Stimulated activated naive CD8-positive, alpha-beta T cell treated with anti-CD3 and anti-CD28 coated beads, Interleukin-15, Interleukin-2, amounts not matched to agents 100 ng/mL and 50 ng/mL, for 24 hours (primary cell): ENCODE data around the gene TPP1.

Experiments used
- H3K27ac Mint-ChIP-seq: one replicate; pipeline ENCODE4 v1.8.0; 2021; ENCODE audit warnings: mild to moderate bottlenecking, mixed read lengths
- H3K27me3 Mint-ChIP-seq: one replicate; pipeline ENCODE4 v1.8.0; 2021; ENCODE audit warnings: mixed read lengths
- H3K36me3 Mint-ChIP-seq: one replicate; pipeline ENCODE4 v1.8.0; 2021; ENCODE audit warnings: low read depth, mixed read lengths
- H3K4me1 Mint-ChIP-seq: one replicate; pipeline ENCODE4 v1.8.0; 2021; ENCODE audit warnings: low read depth, mixed read lengths
- H3K4me3 Mint-ChIP-seq: one replicate; pipeline ENCODE4 v1.8.0; 2021; ENCODE audit warnings: mild to moderate bottlenecking, mixed read lengths
- H3K9me3 Mint-ChIP-seq: one replicate; pipeline ENCODE4 v1.8.0; 2021; ENCODE audit warnings: mixed read lengths

Gene TPP1

DNA sequence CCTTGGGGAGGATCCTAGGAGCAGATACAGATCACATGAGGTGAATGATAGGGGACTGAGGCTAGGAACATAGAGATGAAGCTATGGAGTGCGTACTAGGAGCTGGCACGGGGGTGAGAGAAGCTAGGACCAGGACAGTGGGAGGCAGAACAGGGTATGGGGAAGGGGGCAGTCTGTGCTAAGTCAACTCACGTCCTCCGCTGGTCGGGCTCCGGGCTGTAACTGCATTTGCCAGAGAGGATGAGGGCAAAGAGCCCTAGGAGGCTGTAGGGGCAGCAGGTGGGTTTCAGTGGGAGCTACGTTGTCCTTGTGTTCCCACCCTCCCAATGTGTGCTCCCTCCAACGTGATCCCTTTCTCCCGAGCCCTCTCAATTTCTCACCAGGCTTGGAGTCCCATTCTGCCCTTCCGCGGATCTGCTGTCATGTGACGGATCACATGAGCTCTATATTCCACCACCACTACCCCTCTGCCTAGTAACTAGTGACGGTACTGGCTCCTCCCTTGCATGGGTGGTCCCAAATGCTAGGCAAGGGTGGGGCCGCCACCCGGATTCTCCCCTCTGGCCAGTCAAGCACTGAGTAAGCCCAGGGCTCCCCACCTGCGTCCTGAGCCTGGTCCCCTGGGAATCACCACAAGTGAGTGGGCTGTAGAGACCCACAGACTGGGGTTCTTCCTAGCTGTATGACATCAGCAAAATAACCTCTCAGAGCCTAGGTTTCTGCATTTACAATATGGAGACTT is at the start of gene TPP1:
Gene TPP1, minus strand, starts transcription at position 419 of the 742 bp plus-strand sequence. Its CDS starts 22 bp downstream, at position 397.
- H3K36me3 Mint-ChIP-seq: peaks cover 11% of the 10 kb centered on the region
- no peaks in the 10 kb centered on the region for H3K27me3 Mint-ChIP-seq
- H3K4me3 Mint-ChIP-seq: no peak within 1 kb of the TSS
- no peak within 1 kb of the TSS for H3K27ac Mint-ChIP-seq
- H3K9me3 Mint-ChIP-seq: no peaks in the 10 kb centered on the region
- H3K4me1 Mint-ChIP-seq: peaks cover 11% of the 10 kb centered on the region

DNA sequence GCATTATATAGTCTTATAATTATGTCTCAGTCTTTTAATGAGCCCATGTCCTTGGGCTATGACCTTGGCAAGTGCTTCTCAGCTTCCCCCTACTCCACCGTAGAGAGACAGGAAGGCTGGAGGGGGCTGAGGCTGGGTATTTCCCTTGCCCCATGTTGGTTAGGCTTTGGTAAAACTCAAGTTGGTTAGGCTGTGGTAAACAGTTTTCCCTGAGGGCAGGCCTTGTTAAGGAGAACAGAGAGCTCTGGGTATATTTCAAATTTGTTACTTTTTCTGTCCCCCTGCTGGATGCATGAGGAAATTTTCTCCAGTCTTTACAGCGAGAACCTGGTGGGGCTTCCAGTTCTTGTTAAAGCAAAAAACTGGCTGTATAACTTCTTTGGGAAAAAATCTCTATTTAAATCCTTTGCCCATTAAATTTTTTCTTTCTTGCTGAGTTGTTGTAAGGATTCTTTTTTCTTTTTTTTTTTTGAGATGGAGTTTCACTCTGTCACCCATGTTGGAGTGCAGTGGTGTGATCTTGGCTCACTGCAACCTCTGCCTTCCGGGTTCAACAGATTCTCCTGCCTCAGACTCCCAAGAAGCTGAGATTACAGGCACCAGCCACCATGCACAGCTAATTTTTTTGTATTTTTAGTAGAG is 48.6 kb upstream of the TPP1 start:
- Mint-ChIP-seq H3K36me3 (no peaks in the 10 kb centered on the region), H3K4me1 (peaks cover 60% of the 10 kb centered on the region), H3K9me3 (no peaks in the 10 kb centered on the region), H3K27ac (no peak overlapping the region), H3K4me3 (no peak overlapping the region), H3K27me3 (no peaks in the 10 kb centered on the region)

- peaks cover 47% of the 10 kb centered on the region for H3K4me1 Mint-ChIP-seq
- peak overlapping the region; percentile 28 for H3K27ac Mint-ChIP-seq
- H3K27me3 Mint-ChIP-seq: no peaks in the 10 kb centered on the region
- no peaks in the 10 kb centered on the region for H3K36me3 Mint-ChIP-seq
- H3K9me3 Mint-ChIP-seq: no peaks in the 10 kb centered on the region
- H3K4me3 Mint-ChIP-seq: no peak overlapping the region
Measured at GRCh38 chr11:6666302-6667183, 47.3 kb upstream of the TPP1 start.

GRCh38 chr11:6664551-6664950 is 45.3 kb upstream of the TPP1 start:
- Mint-ChIP-seq H3K4me3 (no peak overlapping the region), H3K27ac (no peak overlapping the region), H3K36me3 (no peaks in the 10 kb centered on the region), H3K9me3 (no peaks in the 10 kb centered on the region), H3K4me1 (peaks cover 28% of the 10 kb centered on the region), H3K27me3 (no peaks in the 10 kb centered on the region)

GRCh38 chr11:6663794-6664469 is 44.7 kb upstream of the TPP1 start:
- peaks cover 28% of the 10 kb centered on the region for H3K4me1 Mint-ChIP-seq
- H3K9me3 Mint-ChIP-seq: no peaks in the 10 kb centered on the region
- no peak overlapping the region for H3K27ac Mint-ChIP-seq
- no peaks in the 10 kb centered on the region for H3K27me3 Mint-ChIP-seq
- no peaks in the 10 kb centered on the region for H3K36me3 Mint-ChIP-seq
- no peak overlapping the region for H3K4me3 Mint-ChIP-seq

GRCh38 chr11:6660712-6661111 is 41.5 kb upstream of the TPP1 start:
- Mint-ChIP-seq H3K36me3 (no peaks in the 10 kb centered on the region), H3K4me3 (no peak overlapping the region)

GRCh38 chr11:6658647-6659046 is 39.4 kb upstream of the TPP1 start:
- Mint-ChIP-seq H3K9me3 (no peaks in the 10 kb centered on the region), H3K27me3 (peaks cover 13% of the 10 kb centered on the region)

More at GRCh38 chr11:6660712-6661111, 41.5 kb upstream of the TPP1 start:
- Mint-ChIP-seq H3K9me3 (no peaks in the 10 kb centered on the region), H3K4me1 (peaks cover 8% of the 10 kb centered on the region), H3K27me3 (peaks cover 13% of the 10 kb centered on the region), H3K27ac (no peak overlapping the region)

DNA sequence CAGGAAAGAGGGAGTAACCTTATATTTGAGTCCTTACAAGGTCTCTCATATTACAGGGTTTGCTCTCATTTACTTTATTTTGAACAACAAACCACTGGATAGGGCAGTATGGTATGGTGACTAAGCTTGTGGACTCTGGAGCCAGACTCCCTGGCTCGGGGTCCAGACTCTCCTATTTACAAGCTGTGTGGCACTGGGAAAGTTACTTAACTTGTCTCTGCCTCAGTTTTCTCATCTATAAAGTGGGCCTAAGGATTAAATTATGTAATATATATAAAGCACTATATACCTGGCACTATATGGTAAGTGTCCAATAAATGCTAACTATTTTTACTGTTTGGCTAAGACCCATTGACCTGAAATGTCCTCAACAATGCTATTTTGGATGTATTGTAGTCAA is 38.1 kb upstream of the TPP1 start:
- Mint-ChIP-seq H3K27me3 (peaks cover 13% of the 10 kb centered on the region), H3K4me1 (peaks cover 4% of the 10 kb centered on the region), H3K36me3 (no peaks in the 10 kb centered on the region), H3K27ac (no peak overlapping the region), H3K9me3 (no peaks in the 10 kb centered on the region), H3K4me3 (no peak overlapping the region)

More at GRCh38 chr11:6658647-6659046, 39.4 kb upstream of the TPP1 start:
- H3K36me3 Mint-ChIP-seq: no peaks in the 10 kb centered on the region
- no peak overlapping the region for H3K27ac Mint-ChIP-seq
- H3K4me3 Mint-ChIP-seq: no peak overlapping the region
- peaks cover 7% of the 10 kb centered on the region for H3K4me1 Mint-ChIP-seq

DNA sequence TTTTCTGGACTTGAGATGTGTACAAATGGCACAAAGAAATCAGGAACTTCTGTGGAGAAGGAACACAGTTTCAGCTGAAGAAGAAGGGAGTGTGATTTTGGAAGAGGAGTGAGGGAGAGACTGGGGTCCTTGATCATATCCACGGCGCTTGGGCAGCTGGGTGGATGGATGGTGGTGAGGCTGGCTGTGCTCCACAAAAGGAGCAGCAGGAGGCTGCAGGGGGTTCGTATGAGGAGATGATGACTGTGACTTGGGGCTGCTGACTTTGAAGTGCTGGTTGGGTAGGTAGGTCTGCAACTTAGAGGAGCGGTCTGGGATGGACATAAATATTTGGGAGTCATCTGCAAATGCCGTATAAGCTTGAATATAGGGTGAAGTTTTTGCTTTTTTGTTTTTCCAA is 37.7 kb upstream of the TPP1 start:
- Mint-ChIP-seq H3K4me1 (peaks cover 4% of the 10 kb centered on the region), H3K27ac (no peak overlapping the region), H3K36me3 (no peaks in the 10 kb centered on the region), H3K27me3 (peaks cover 13% of the 10 kb centered on the region), H3K4me3 (no peak overlapping the region), H3K9me3 (no peaks in the 10 kb centered on the region)

- H3K4me3 Mint-ChIP-seq: no peak overlapping the region
- peak overlapping the region; percentile 46 for H3K27ac Mint-ChIP-seq
- H3K9me3 Mint-ChIP-seq: no peaks in the 10 kb centered on the region
- H3K36me3 Mint-ChIP-seq: no peaks in the 10 kb centered on the region
- H3K4me1 Mint-ChIP-seq: peaks cover 4% of the 10 kb centered on the region
- H3K27me3 Mint-ChIP-seq: peaks cover 13% of the 10 kb centered on the region
Measured at GRCh38 chr11:6656584-6656915, 37.3 kb upstream of the TPP1 start.

- H3K27me3 Mint-ChIP-seq: peaks cover 13% of the 10 kb centered on the region
- no peaks in the 10 kb centered on the region for H3K36me3 Mint-ChIP-seq
- peak within 1 kb of the TSS; percentile 45 for H3K4me3 Mint-ChIP-seq
- H3K4me1 Mint-ChIP-seq: peaks cover 4% of the 10 kb centered on the region
- peak within 1 kb of the TSS; percentile 46 for H3K27ac Mint-ChIP-seq
- H3K9me3 Mint-ChIP-seq: no peaks in the 10 kb centered on the region
Measured at GRCh38 chr11:6655790-6656583, 36.8 kb upstream of the TPP1 start, which contains the start of gene DCHS1. DCHS1 (minus strand) TSS chr11:6655809; CDS start chr11:6641613, 14,196 bp downstream.

GRCh38 chr11:6655020-6655789 is 36.0 kb upstream of the TPP1 start:
- H3K9me3 Mint-ChIP-seq: no peaks in the 10 kb centered on the region
- no peaks in the 10 kb centered on the region for H3K36me3 Mint-ChIP-seq
- no peak overlapping the region for H3K4me3 Mint-ChIP-seq
- H3K27ac Mint-ChIP-seq: no peak overlapping the region
- H3K27me3 Mint-ChIP-seq: peaks cover 13% of the 10 kb centered on the region
- H3K4me1 Mint-ChIP-seq: peaks cover 4% of the 10 kb centered on the region

- Mint-ChIP-seq H3K27me3 (peaks cover 13% of the 10 kb centered on the region), H3K4me1 (peaks cover 4% of the 10 kb centered on the region), H3K36me3 (no peaks in the 10 kb centered on the region), H3K9me3 (no peaks in the 10 kb centered on the region), H3K4me3 (no peak overlapping the region), H3K27ac (no peak overlapping the region)
Measured at GRCh38 chr11:6654281-6655019, 35.2 kb upstream of the TPP1 start.
